B cell (primary cell): ENCODE results near the gene SSC5D. TPM values are rescaled to one million over a fixed set of nuclear protein-coding genes. Genes with fewer than 3 reads are reported as not detected.

Experiments used
- ATAC-seq: fragments of 200-7000 bp; cut with Tn5 transposase; one replicate; pipeline ENCODE4 v1.10.0; 2021; ENCODE audit warnings: low read depth, mild to moderate bottlenecking, moderate number of reproducible peaks, moderate library complexity
- CTCF ChIA-PET: fragments of 350-600 bp; sonication (Branson Sonifier 250); formaldehyde crosslinking; loops from one replicate; lab custom pipeline; 2021; ENCODE audit warnings: antibody characterized with exemption, inconsistent platforms; lab: Charles Lee
- POLR2A ChIA-PET: fragments of 350-600 bp; sonication (Branson Sonifier 250); formaldehyde crosslinking; loops from one replicate; lab custom pipeline; 2021; ENCODE audit warnings: antibody characterized with exemption; lab: Charles Lee
- DNase-seq: peaks from one replicate; pipeline ENCODE4 v3.0.0; 2013
- H2AFZ ChIP-seq: 2 replicates; pipeline ENCODE4 v1.6.1; 2012; ENCODE audit warnings: mild to moderate bottlenecking, low read depth, low read length; ENCODE audit not compliant: insufficient read depth, poor library complexity, severe bottlenecking
- H3K27ac ChIP-seq, 2 donors: 1 replicate in 1 of 2; 2 replicates in 1 of 2; pipeline ENCODE4 v1.5.1; 2012 to 2013; ENCODE audit warnings: low read length in 2 of 2, mild to moderate bottlenecking in 2 of 2, moderate library complexity in 1 of 2
- H3K27me3 ChIP-seq, 4 experiments: fragments of 200-600 bp in 1 of 4; sonication (generic) in 1 of 4; replicated peaks in 1 of 4; 1 replicate in 2 of 4; 2 replicates in 2 of 4; pipeline versions ENCODE4 v1.6.1 to v1.7.0; 2013 to 2016; ENCODE audit warnings: low read length in 3 of 4, mild to moderate bottlenecking in 2 of 4, mixed read lengths in 1 of 4, moderate library complexity in 1 of 4; ENCODE audit not compliant: insufficient read depth in 4 of 4, control insufficient read depth in 3 of 4; ENCODE audit errors: control extremely low read depth in 1 of 4
- H3K36me3 ChIP-seq, 2 experiments: replicated peaks in 1 of 2; 1 replicate in 1 of 2; 2 replicates in 1 of 2; pipeline versions ENCODE4 v1.6.1 to v1.7.1; 2013; ENCODE audit warnings: low read length in 1 of 2; ENCODE audit not compliant: insufficient read depth in 2 of 2, control insufficient read depth in 1 of 2; ENCODE audit errors: control extremely low read depth in 1 of 2, extremely low read depth in 1 of 2
- H3K4me1 ChIP-seq, 2 donors: fragments of 200-600 bp in 1 of 2; sonication (generic) in 1 of 2; 1 replicate in 1 of 2; 2 replicates in 1 of 2; pipeline versions ENCODE4 v1.5.1 to v1.6.1; 2013 to 2017; ENCODE audit warnings: low read length in 2 of 2; ENCODE audit not compliant: control insufficient read depth in 2 of 2, insufficient read depth in 2 of 2
- H3K4me2 ChIP-seq: replicated peaks from 2 replicates; pipeline ENCODE3; 2012; ENCODE audit warnings: mild to moderate bottlenecking, low read depth, low read length; ENCODE audit not compliant: poor library complexity, severe bottlenecking
- H3K4me3 ChIP-seq, 5 experiments: fragments of 200-600 bp in 1 of 5; sonication (generic) in 1 of 5; 1 replicate in 3 of 5; 2 replicates in 2 of 5; pipeline versions ENCODE4 v1.5.1 to v1.7.0; 2011 to 2016; ENCODE audit warnings: low read length in 4 of 5, mild to moderate bottlenecking in 4 of 5, low read depth in 2 of 5, control low read depth in 1 of 5, moderate library complexity in 1 of 5; ENCODE audit not compliant: insufficient read depth in 1 of 5; ENCODE audit errors: control extremely low read depth in 1 of 5, extremely low read depth in 1 of 5
- H3K79me2 ChIP-seq: fragments of 200-600 bp; sonication (generic); one replicate; pipeline ENCODE4 v1.6.0; 2016; ENCODE audit warnings: low read length; ENCODE audit not compliant: control insufficient read depth, insufficient read depth
- H3K9ac ChIP-seq: fragments of 200-600 bp; sonication (generic); 2 replicates; pipeline ENCODE4 v1.6.1; 2017; ENCODE audit warnings: mild to moderate bottlenecking, low read length, moderate library complexity
- H3K9me3 ChIP-seq, 3 donors: one replicate each; pipeline versions ENCODE4 v1.6.1 to v1.7.1; 2013; ENCODE audit warnings: low read length in 2 of 3; ENCODE audit not compliant: control insufficient read depth in 2 of 3, insufficient read depth in 1 of 3; ENCODE audit errors: control extremely low read depth in 1 of 3
- H4K20me1 ChIP-seq: 2 replicates; pipeline ENCODE4 v1.6.0; 2012; ENCODE audit warnings: mild to moderate bottlenecking, low read length; ENCODE audit not compliant: insufficient read depth, control insufficient read depth, poor library complexity, severe bottlenecking
- H3K27ac Mint-ChIP-seq: one replicate; pipeline ENCODE4 v1.8.0; 2021; ENCODE audit warnings: mixed read lengths
- H3K27me3 Mint-ChIP-seq: one replicate; pipeline ENCODE4 v1.8.0; 2021; ENCODE audit warnings: mixed read lengths
- H3K4me1 Mint-ChIP-seq: one replicate; pipeline ENCODE4 v1.8.0; 2021; ENCODE audit warnings: mixed read lengths
- H3K4me3 Mint-ChIP-seq: one replicate; pipeline ENCODE4 v1.8.0; 2021; ENCODE audit warnings: mixed read lengths
- H3K9me3 Mint-ChIP-seq: one replicate; pipeline ENCODE4 v1.8.0; 2022; ENCODE audit warnings: mixed read lengths; ENCODE audit not compliant: insufficient read depth
- EZH2 ChIP-seq: IDR thresholded peaks from 2 replicates; pipeline ENCODE4 v1.6.1; 2012; ENCODE audit warnings: borderline replicate concordance, low read depth, mild to moderate bottlenecking, moderate library complexity, low read length; ENCODE audit not compliant: insufficient read depth, poor library complexity, severe bottlenecking
- WGBS: methylation state at CpG from one replicate; pipeline ENCODE4 v1.1.5; 2013; ENCODE audit warnings: missing lambda C conversion rate; ENCODE audit not compliant: insufficient coverage; 5-methylcytosine and 5-hydroxymethylcytosine counted together
- intact Hi-C: fragments of 100-400 bp; cut with micrococcal nuclease; formaldehyde crosslinking; loops from one replicate; pipeline ENCODE4 v1.10.0; 2022
- polyA plus RNA-seq: library from polyadenylated mRNA; depleted of rRNA; stranded (reverse); fragments of >200 nt; gene quantifications from 2 replicates; pipeline ENCODE4 v1.2.3, GENCODE V29; 2012
- total RNA-seq, 2 donors: library from RNA; stranded (reverse); fragments of 120-200 nt in 1 of 2; gene quantifications; 1 replicate in 1 of 2; 2 replicates in 1 of 2; pipeline versions ENCODE4 v1.2.3 to v1.2.4, GENCODE V29; 2013 to 2022
- TF ChIP-seq, protein P1 (sequence below): fragments of 200-600 bp; IDR thresholded peaks from one replicate; pipeline ENCODE4 v1.8.0; 2022; ENCODE audit warnings: antibody characterized with exemption, mild to moderate bottlenecking

The SSC5D gene
- total and polyA plus RNA-seq, 2 donors (not counting 1 experiment from before 2014, with no cell fraction given), result 0.22 to 0.44 TPM

DNA sequence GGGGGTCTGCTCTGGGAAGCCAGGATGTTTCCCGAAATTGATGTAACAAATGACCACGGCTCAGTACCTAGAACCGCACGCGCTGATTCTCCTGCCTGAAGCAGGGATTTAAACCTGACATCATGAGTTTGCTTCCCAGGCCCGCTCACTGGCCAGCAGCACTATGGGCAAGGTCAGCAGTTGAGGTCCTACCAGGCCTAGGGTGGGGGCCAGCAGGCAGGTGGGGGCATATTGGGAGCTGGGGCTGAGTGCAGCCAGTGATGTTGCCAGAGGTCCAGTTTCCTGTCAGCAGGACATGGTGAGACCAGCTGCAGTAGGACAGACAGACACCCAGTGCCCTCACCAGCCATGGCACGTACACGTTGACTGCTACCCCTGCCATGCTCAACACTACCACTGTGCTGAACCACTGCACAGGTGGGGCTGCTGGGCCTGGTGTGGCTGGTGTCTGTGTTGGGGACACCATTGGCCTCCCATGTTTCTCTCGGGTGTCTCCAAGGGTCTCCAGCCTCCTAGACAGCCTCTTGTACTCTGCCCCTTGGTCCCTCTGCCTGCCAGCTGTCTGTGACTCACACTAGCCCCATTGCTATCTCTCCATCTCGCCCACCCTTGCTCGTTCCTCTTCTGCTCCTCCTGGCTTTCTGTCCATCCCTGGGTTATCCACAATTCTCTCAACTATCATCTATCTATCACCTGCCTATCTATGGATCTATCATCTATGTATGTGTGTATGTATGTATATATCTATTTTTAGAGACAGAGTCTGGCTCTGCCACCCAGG is 22.6 kb upstream of the SSC5D start:
- H3K27me3 Mint-ChIP-seq, result no peaks in the 10 kb centered on the region
- ChIA-PET CTCF (interaction anchor here (2.0 to 4.1 kb wide), 5 partner anchors 11 to 166 kb away, joined by 5 to 70 read pairs (median 34); partner anchors contain the start of genes SSC5D, ZNF628 and ZNF865), POLR2A (no interaction called here)
- Histone ChIP-seq H3K79me2 (no peaks in the 10 kb centered on the region), H3K9me3 (peaks cover 0 to 3% (median 0%) of the 10 kb centered on the region in 3 donors), H3K4me3 (no peak overlapping the region), H3K27ac (no peak overlapping the region), H2AFZ (no peak overlapping the region), H4K20me1 (no peaks in the 10 kb centered on the region), H3K9ac (no peak overlapping the region), H3K4me1 (peaks cover 13 to 19% of the 10 kb centered on the region in 2 donors), H3K27me3 (no peaks in the 10 kb centered on the region), H3K36me3 (no peaks in the 10 kb centered on the region), H3K4me2 (no peak overlapping the region)
- ATAC-seq, result no peak
- no peak for DNase-seq
- no peak overlapping the region for H3K27ac Mint-ChIP-seq
- intact Hi-C loops, result no loop called here
- TF ChIP-seq, protein P1, sequence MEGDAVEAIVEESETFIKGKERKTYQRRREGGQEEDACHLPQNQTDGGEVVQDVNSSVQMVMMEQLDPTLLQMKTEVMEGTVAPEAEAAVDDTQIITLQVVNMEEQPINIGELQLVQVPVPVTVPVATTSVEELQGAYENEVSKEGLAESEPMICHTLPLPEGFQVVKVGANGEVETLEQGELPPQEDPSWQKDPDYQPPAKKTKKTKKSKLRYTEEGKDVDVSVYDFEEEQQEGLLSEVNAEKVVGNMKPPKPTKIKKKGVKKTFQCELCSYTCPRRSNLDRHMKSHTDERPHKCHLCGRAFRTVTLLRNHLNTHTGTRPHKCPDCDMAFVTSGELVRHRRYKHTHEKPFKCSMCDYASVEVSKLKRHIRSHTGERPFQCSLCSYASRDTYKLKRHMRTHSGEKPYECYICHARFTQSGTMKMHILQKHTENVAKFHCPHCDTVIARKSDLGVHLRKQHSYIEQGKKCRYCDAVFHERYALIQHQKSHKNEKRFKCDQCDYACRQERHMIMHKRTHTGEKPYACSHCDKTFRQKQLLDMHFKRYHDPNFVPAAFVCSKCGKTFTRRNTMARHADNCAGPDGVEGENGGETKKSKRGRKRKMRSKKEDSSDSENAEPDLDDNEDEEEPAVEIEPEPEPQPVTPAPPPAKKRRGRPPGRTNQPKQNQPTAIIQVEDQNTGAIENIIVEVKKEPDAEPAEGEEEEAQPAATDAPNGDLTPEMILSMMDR, result no peak
- TF ChIP-seq EZH2, result no peak
- H3K4me1 Mint-ChIP-seq, result peaks cover 16% of the 10 kb centered on the region
- WGBS, result 94% methylated on average over 7 of the region's 11 CpGs
- no peaks in the 10 kb centered on the region for H3K9me3 Mint-ChIP-seq
- no peak overlapping the region for H3K4me3 Mint-ChIP-seq

DNA sequence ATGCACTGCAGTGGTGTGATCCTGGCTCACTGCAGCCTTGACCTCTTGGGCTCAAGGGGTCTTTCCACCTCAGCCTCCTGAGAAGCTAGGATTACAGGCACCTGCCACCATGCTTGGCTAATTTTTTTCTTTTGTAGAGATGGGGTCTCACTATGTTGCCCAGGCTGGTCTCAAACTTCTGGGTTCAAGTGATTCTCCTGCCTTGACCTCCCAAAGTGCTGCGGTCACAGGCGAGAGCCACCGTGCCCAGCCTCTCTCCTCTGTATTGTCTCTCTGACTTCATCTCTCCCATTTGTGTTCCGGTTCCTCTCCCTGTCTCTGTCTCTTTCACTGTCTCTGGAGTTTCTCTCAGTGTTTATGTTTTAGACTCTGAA is 22.0 kb upstream of the SSC5D start:
- Mint-ChIP-seq H3K4me1 (peaks cover 13% of the 10 kb centered on the region), H3K4me3 (no peak overlapping the region), H3K27ac (no peak overlapping the region), H3K9me3 (no peaks in the 10 kb centered on the region), H3K27me3 (no peaks in the 10 kb centered on the region)
- no peak overlapping the region for H2AFZ ChIP-seq
- H3K27ac ChIP-seq, result no peak overlapping the region
- CTCF ChIA-PET, result interaction anchor here (1.0 to 4.1 kb wide), 13 partner anchors 11 to 325 kb away, joined by 3 to 70 read pairs (median 9); partner anchors contain the start of genes PPP6R1, SSC5D, TMEM238 and ZNF628
- H3K4me1 ChIP-seq, result peaks cover 9 to 14% of the 10 kb centered on the region in 2 donors
- H4K20me1 ChIP-seq, result no peaks in the 10 kb centered on the region
- no peak for TF ChIP-seq EZH2
- TF ChIP-seq, protein P1, result no peak
- H3K36me3 ChIP-seq, result no peaks in the 10 kb centered on the region
- no peak for ATAC-seq
- peaks cover 0 to 3% (median 0%) of the 10 kb centered on the region in 3 donors for H3K9me3 ChIP-seq
- no peaks in the 10 kb centered on the region for H3K27me3 ChIP-seq
- H3K79me2 ChIP-seq, result no peaks in the 10 kb centered on the region
- no peak overlapping the region for H3K9ac ChIP-seq
- DNase-seq, result no peak
- H3K4me2 ChIP-seq, result no peak overlapping the region
- H3K4me3 ChIP-seq, result no peak overlapping the region
- intact Hi-C loops, result no loop called here
- WGBS, result 100% methylated on average over 4 of the region's 4 CpGs
- POLR2A ChIA-PET, result interaction anchor here (1.1 kb wide), 1 partner anchor 10 kb away, joined by 5 read pairs; the partner anchor contains the start of gene ZNF628
